CD4-positive, alpha-beta memory T cell (primary cell): ENCODE data around the gene SPECC1. TPM values are rescaled to one million over a fixed set of nuclear protein-coding genes. Genes with fewer than 3 reads are reported as not detected.
"Not testable (repeated sequence)": the region's sequence is repeated elsewhere in the genome, so short reads cannot be mapped to it uniquely, and the experiment has no call there.

Experiments used
- CTCF ChIA-PET: fragments of 350-600 bp; sonication (Branson Sonifier 250); formaldehyde crosslinking; loops from one replicate; lab custom pipeline; 2021; ENCODE audit warnings: inconsistent platforms; ENCODE audit not compliant: partially characterized antibody; lab: Charles Lee
- POLR2A ChIA-PET: fragments of 350-600 bp; sonication (Branson Sonifier 250); formaldehyde crosslinking; loops from one replicate; lab custom pipeline; 2021; ENCODE audit not compliant: partially characterized antibody; lab: Charles Lee
- DNase-seq, 5 donors: peaks; one replicate each; pipeline versions ENCODE4 v3.0.0 to v3.0.0-alpha.2; 2020 to 2022; ENCODE audit warnings: mixed read lengths in 1 of 5
- H3K27ac ChIP-seq: one replicate; pipeline ENCODE4 v1.7.0; 2013; ENCODE audit warnings: low read depth, low read length
- H3K27me3 ChIP-seq: 2 replicates; pipeline ENCODE4 v1.7.0; 2013; ENCODE audit warnings: mild to moderate bottlenecking, low read length, moderate library complexity; ENCODE audit not compliant: insufficient read depth
- H3K36me3 ChIP-seq: 2 replicates; pipeline ENCODE4 v1.7.0; 2013; ENCODE audit warnings: mild to moderate bottlenecking, low read length, moderate library complexity; ENCODE audit not compliant: insufficient read depth
- H3K4me1 ChIP-seq: 2 replicates; pipeline ENCODE4 v1.7.0; 2013; ENCODE audit warnings: mild to moderate bottlenecking, low read length, moderate library complexity; ENCODE audit not compliant: insufficient read depth
- H3K4me3 ChIP-seq, 2 donors: one replicate each; pipeline ENCODE4 v1.7.0; 2013; ENCODE audit warnings: low read length in 2 of 2, mild to moderate bottlenecking in 1 of 2
- H3K9me3 ChIP-seq, 2 donors: one replicate each; pipeline ENCODE4 v1.7.0; 2013; ENCODE audit warnings: low read length in 2 of 2, control low read depth in 1 of 2; ENCODE audit not compliant: control insufficient read depth in 1 of 2
- H3K27ac Mint-ChIP-seq, 7 donors: one replicate each; pipeline ENCODE4 v1.8.0; 2020 to 2021; ENCODE audit warnings: mixed read lengths in 7 of 7, mild to moderate bottlenecking in 6 of 7, inconsistent platforms in 3 of 7, moderate library complexity in 3 of 7
- H3K27me3 Mint-ChIP-seq, 2 donors: one replicate each; pipeline ENCODE4 v1.8.0; 2020 to 2021; ENCODE audit warnings: mixed read lengths in 2 of 2
- H3K36me3 Mint-ChIP-seq, 2 donors: one replicate each; pipeline ENCODE4 v1.8.0; 2020 to 2021; ENCODE audit warnings: mixed read lengths in 2 of 2, inconsistent platforms in 1 of 2, mild to moderate bottlenecking in 1 of 2
- H3K4me1 Mint-ChIP-seq, 4 donors: one replicate each; pipeline ENCODE4 v1.8.0; 2020 to 2021; ENCODE audit warnings: mixed read lengths in 4 of 4, mild to moderate bottlenecking in 1 of 4
- H3K4me3 Mint-ChIP-seq, 8 donors: one replicate each; pipeline ENCODE4 v1.8.0; 2020 to 2021; ENCODE audit warnings: mixed read lengths in 8 of 8, mild to moderate bottlenecking in 7 of 8, moderate library complexity in 6 of 8, inconsistent platforms in 3 of 8
- H3K9me3 Mint-ChIP-seq, 8 donors: one replicate each; pipeline ENCODE4 v1.8.0; 2020 to 2021; ENCODE audit warnings: mixed read lengths in 8 of 8, mild to moderate bottlenecking in 5 of 8, inconsistent platforms in 3 of 8, moderate library complexity in 1 of 8
- intact Hi-C: fragments of 100-400 bp; cut with micrococcal nuclease; formaldehyde crosslinking; loops from one replicate; pipeline ENCODE4 v1.15.1; 2023
- polyA plus RNA-seq, 2 donors: library from polyadenylated mRNA; unstranded; fragments of 300-500 nt; fragmentation: Illumina TruSeq; gene quantifications; one replicate each; pipeline ENCODE4 v1.2.3, GENCODE V29; 2021
- total RNA-seq, 2 experiments: library from RNA; stranded (reverse); gene quantifications; one replicate each; pipeline ENCODE4 v1.2.3, GENCODE V29; 2021

The SPECC1 gene
- total and polyA plus RNA-seq, 4 experiments from 2014 or later = 1.7 to 13.4 (median 8.7) TPM

- Mint-ChIP-seq H3K4me3 (no peak overlapping the region), H3K36me3 (peaks cover 0 to 3% of the 10 kb centered on the region in 2 donors), H3K4me1 (no peaks in the 10 kb centered on the region), H3K9me3 (no peaks in the 10 kb centered on the region), H3K27ac (no peak overlapping the region), H3K27me3 (no peaks in the 10 kb centered on the region)
- Histone ChIP-seq H3K27ac (no peak overlapping the region), H3K4me3 (no peak overlapping the region), H3K9me3 (no peaks in the 10 kb centered on the region), H3K4me1 (no peaks in the 10 kb centered on the region), H3K36me3 (no peaks in the 10 kb centered on the region), H3K27me3 (no peaks in the 10 kb centered on the region)
- CTCF ChIA-PET = no interaction called here
- no peak for DNase-seq
- intact Hi-C loops = no loop called here
- POLR2A ChIA-PET = no interaction called here
Observed at GRCh38 chr17:20314834-20315233, 305.7 kb downstream of the SPECC1 start.

- no peaks in the 10 kb centered on the region for H3K9me3 ChIP-seq
- H3K4me3 Mint-ChIP-seq = no peak overlapping the region
- CTCF ChIA-PET = interaction anchor here (3.8 kb wide), 1 partner anchor 87 kb away, joined by 28 read pairs; no protein-coding TSS in a partner anchor
- H3K27me3 Mint-ChIP-seq = no peaks in the 10 kb centered on the region
- H3K9me3 Mint-ChIP-seq = no peaks in the 10 kb centered on the region
- H3K27me3 ChIP-seq = no peaks in the 10 kb centered on the region
- H3K4me1 Mint-ChIP-seq = no peaks in the 10 kb centered on the region
- DNase-seq = no peak
- H3K4me3 ChIP-seq = no peak overlapping the region
- intact Hi-C loops = no loop called here
- H3K27ac Mint-ChIP-seq = no peak overlapping the region
- no peaks in the 10 kb centered on the region for H3K4me1 ChIP-seq
- H3K36me3 ChIP-seq = no peaks in the 10 kb centered on the region
- POLR2A ChIA-PET = no interaction called here
- H3K36me3 Mint-ChIP-seq = peaks cover 0 to under 1% of the 10 kb centered on the region in 2 donors
- no peak overlapping the region for H3K27ac ChIP-seq
Observed at GRCh38 chr17:20315311-20315710, 306.2 kb downstream of the SPECC1 start.

- intact Hi-C loops = no loop called here
- CTCF ChIA-PET = interaction anchor here (0.7 to 3.8 kb wide), 3 partner anchors 26 to 195 kb away, joined by 3 to 28 read pairs (median 4); no protein-coding TSS in a partner anchor
- Histone ChIP-seq H3K27ac (no peak overlapping the region), H3K27me3 (no peaks in the 10 kb centered on the region), H3K9me3 (no peaks in the 10 kb centered on the region), H3K36me3 (no peaks in the 10 kb centered on the region), H3K4me1 (no peaks in the 10 kb centered on the region), H3K4me3 (no peak overlapping the region)
- Mint-ChIP-seq H3K27ac (no peak overlapping the region), H3K4me1 (peaks cover 0 to under 1% (median 0%) of the 10 kb centered on the region in 4 donors), H3K36me3 (no peaks in the 10 kb centered on the region), H3K4me3 (no peak overlapping the region), H3K9me3 (no peaks in the 10 kb centered on the region), H3K27me3 (no peaks in the 10 kb centered on the region)
- POLR2A ChIA-PET = no interaction called here
- DNase-seq = no peak
Observed at GRCh38 chr17:20315821-20316220, 306.7 kb downstream of the SPECC1 start.

GRCh38 chr17:20320535-20321229 is 311.5 kb downstream of the SPECC1 start:
- DNase-seq = peak; percentile 73 to 84 (median 80)
- not testable (repeated sequence) for H3K27ac Mint-ChIP-seq, H3K9me3 ChIP-seq, H3K4me1 Mint-ChIP-seq, H3K4me3 ChIP-seq, H3K36me3 Mint-ChIP-seq, H3K36me3 ChIP-seq, H3K4me1 ChIP-seq, H3K27me3 Mint-ChIP-seq, H3K9me3 Mint-ChIP-seq, H3K27ac ChIP-seq, H3K27me3 ChIP-seq
- POLR2A ChIA-PET = interaction anchor here (1.0 kb wide), 1 partner anchor 94 kb away, joined by 3 read pairs; no protein-coding TSS in a partner anchor
- intact Hi-C loops = loop anchor here (1.0 to 2.0 kb wide), 3 partner anchors 94 to 328 kb away; no protein-coding TSS in a partner anchor
- CTCF ChIA-PET = interaction anchor here (0.9 to 3.5 kb wide), 8 partner anchors 44 to 199 kb away, joined by 3 to 35 read pairs (median 4); no protein-coding TSS in a partner anchor
- H3K4me3 Mint-ChIP-seq = peak overlapping the region in 3 of 8 donors; percentile 24 to 45 (median 42)

GRCh38 chr17:20321357-20321756 is 312.2 kb downstream of the SPECC1 start:
- not testable (repeated sequence) for H3K27ac Mint-ChIP-seq, H3K27me3 Mint-ChIP-seq, H3K4me1 ChIP-seq, H3K9me3 ChIP-seq, H3K27me3 ChIP-seq, H3K9me3 Mint-ChIP-seq, H3K36me3 ChIP-seq, H3K4me3 ChIP-seq, DNase-seq, H3K4me1 Mint-ChIP-seq, H3K36me3 Mint-ChIP-seq, H3K4me3 Mint-ChIP-seq, H3K27ac ChIP-seq
- intact Hi-C loops = loop anchor here (2.0 kb wide), 1 partner anchor 329 kb away; no protein-coding TSS in a partner anchor
- ChIA-PET POLR2A (interaction anchor here (1.0 kb wide), 1 partner anchor 94 kb away, joined by 3 read pairs; no protein-coding TSS in a partner anchor), CTCF (interaction anchor here (0.7 to 3.5 kb wide), 8 partner anchors 72 to 200 kb away, joined by 3 to 35 read pairs (median 4); no protein-coding TSS in a partner anchor)

- H3K36me3 Mint-ChIP-seq, POLR2A ChIA-PET, H3K27ac Mint-ChIP-seq, H3K9me3 Mint-ChIP-seq, H3K36me3 ChIP-seq, H3K27me3 Mint-ChIP-seq, H3K4me1 ChIP-seq, H3K4me1 Mint-ChIP-seq, H3K4me3 Mint-ChIP-seq, DNase-seq, H3K9me3 ChIP-seq, H3K27me3 ChIP-seq, H3K4me3 ChIP-seq, intact Hi-C loops, CTCF ChIA-PET, H3K27ac ChIP-seq: not testable (repeated sequence)
Observed at GRCh38 chr17:20327739-20328138, 318.6 kb downstream of the SPECC1 start.

- POLR2A ChIA-PET, H3K9me3 Mint-ChIP-seq, H3K4me3 Mint-ChIP-seq, CTCF ChIA-PET, DNase-seq, intact Hi-C loops, H3K4me3 ChIP-seq, H3K4me1 ChIP-seq, H3K27ac ChIP-seq, H3K4me1 Mint-ChIP-seq, H3K27ac Mint-ChIP-seq, H3K36me3 ChIP-seq, H3K27me3 Mint-ChIP-seq, H3K27me3 ChIP-seq, H3K9me3 ChIP-seq, H3K36me3 Mint-ChIP-seq: not testable (repeated sequence)
Observed at GRCh38 chr17:20351405-20351804, 342.2 kb downstream of the SPECC1 start.
